ENCODE data around the gene GRP.

Gene GRP

GRCh38 chr18:59210299-59210698 lies 9.7 kb upstream of the GRP start:
- Mint-ChIP-seq H3K9me3 (no peaks in the 10 kb centered on the region), H3K27ac (no peak overlapping the region), H3K36me3 (no peaks in the 10 kb centered on the region), H3K27me3 (peaks cover 8% of the 10 kb centered on the region), H3K4me3 (no peak overlapping the region), H3K4me1 (no peaks in the 10 kb centered on the region)
- ATAC-seq (ENCODE audit: low read depth) (no peak), DNase-seq (ENCODE audit: low spot score in 2 of 2) (no peak)

GRCh38 chr18:59211629-59212028 lies 8.3 kb upstream of the GRP start:
- Mint-ChIP-seq H3K36me3 (no peaks in the 10 kb centered on the region), H3K27ac (no peak overlapping the region), H3K9me3 (no peaks in the 10 kb centered on the region), H3K27me3 (peaks cover 12% of the 10 kb centered on the region), H3K4me3 (no peak overlapping the region), H3K4me1 (peaks cover under 1% of the 10 kb centered on the region)
- DNase-seq (ENCODE audit: low spot score in 2 of 2) (no peak), ATAC-seq (ENCODE audit: low read depth) (no peak)

- Mint-ChIP-seq H3K4me3 (no peak overlapping the region), H3K4me1 (peaks cover 16% of the 10 kb centered on the region), H3K9me3 (no peaks in the 10 kb centered on the region), H3K27ac (no peak overlapping the region), H3K36me3 (peaks cover 2% of the 10 kb centered on the region), H3K27me3 (peaks cover 43% of the 10 kb centered on the region)
- ATAC-seq (ENCODE audit: low read depth) (no peak), DNase-seq (ENCODE audit: low spot score in 2 of 2) (no peak)
Measured at GRCh38 chr18:59218018-59218417, 1.9 kb upstream of the GRP start.

GRCh38 chr18:59220164-59220783 lies 316 bp downstream of the GRP start:
- no peaks in the 10 kb centered on the region for H3K9me3 Mint-ChIP-seq
- H3K27me3 Mint-ChIP-seq, result peaks cover 37% of the 10 kb centered on the region
- DNase-seq (ENCODE audit: low spot score in 2 of 2), result no peak
- no peak overlapping the region for H3K27ac Mint-ChIP-seq
- ATAC-seq (ENCODE audit: low read depth), result no peak
- peaks cover 2% of the 10 kb centered on the region for H3K36me3 Mint-ChIP-seq
- H3K4me1 Mint-ChIP-seq, result peaks cover 16% of the 10 kb centered on the region
- peak overlapping the region; percentile 3 for H3K4me3 Mint-ChIP-seq

GRCh38 chr18:59220784-59221765 lies 1.1 kb downstream of the GRP start:
- Mint-ChIP-seq H3K27me3 (peaks cover 34% of the 10 kb centered on the region), H3K4me3 (peak overlapping the region; percentile 60), H3K9me3 (no peaks in the 10 kb centered on the region), H3K27ac (no peak overlapping the region), H3K4me1 (peaks cover 16% of the 10 kb centered on the region), H3K36me3 (peaks cover 2% of the 10 kb centered on the region)
- ATAC-seq (ENCODE audit: low read depth) (peak; percentile 31), DNase-seq (ENCODE audit: low spot score in 2 of 2) (no peak)

GRCh38 chr18:59222341-59222740 lies 2.4 kb downstream of the GRP start:
- ATAC-seq (ENCODE audit: low read depth) (no peak), DNase-seq (ENCODE audit: low spot score in 2 of 2) (no peak)
- Mint-ChIP-seq H3K4me1 (peaks cover 13% of the 10 kb centered on the region), H3K27me3 (peaks cover 32% of the 10 kb centered on the region), H3K4me3 (no peak overlapping the region), H3K36me3 (peaks cover 2% of the 10 kb centered on the region), H3K27ac (no peak overlapping the region), H3K9me3 (no peaks in the 10 kb centered on the region)

GRCh38 chr18:59228351-59228750 lies 8.4 kb downstream of the GRP start:
- Mint-ChIP-seq H3K27me3 (peaks cover 8% of the 10 kb centered on the region), H3K4me3 (no peak overlapping the region), H3K9me3 (no peaks in the 10 kb centered on the region), H3K4me1 (no peaks in the 10 kb centered on the region), H3K36me3 (no peaks in the 10 kb centered on the region), H3K27ac (no peak overlapping the region)
- ATAC-seq (ENCODE audit: low read depth) (no peak), DNase-seq (ENCODE audit: low spot score in 2 of 2) (no peak)

- DNase-seq (ENCODE audit: low spot score in 2 of 2), result no peak
- H3K27me3 Mint-ChIP-seq, result peaks cover 8% of the 10 kb centered on the region
- H3K27ac Mint-ChIP-seq, result no peak overlapping the region
- H3K4me1 Mint-ChIP-seq, result no peaks in the 10 kb centered on the region
- no peaks in the 10 kb centered on the region for H3K9me3 Mint-ChIP-seq
- ATAC-seq (ENCODE audit: low read depth), result no peak
- H3K36me3 Mint-ChIP-seq, result no peaks in the 10 kb centered on the region
- no peak overlapping the region for H3K4me3 Mint-ChIP-seq
Measured at GRCh38 chr18:59229191-59229590, 9.2 kb downstream of the GRP start.

- no peak overlapping the region for H3K27ac Mint-ChIP-seq
- H3K4me1 Mint-ChIP-seq, result no peaks in the 10 kb centered on the region
- H3K36me3 Mint-ChIP-seq, result no peaks in the 10 kb centered on the region
- H3K27me3 Mint-ChIP-seq, result peaks cover 8% of the 10 kb centered on the region
- DNase-seq (ENCODE audit: low spot score in 2 of 2) (no peak), ATAC-seq (ENCODE audit: low read depth) (no peak)
- no peaks in the 10 kb centered on the region for H3K9me3 Mint-ChIP-seq
- no peak overlapping the region for H3K4me3 Mint-ChIP-seq
Measured at GRCh38 chr18:59229701-59230443, 9.9 kb downstream of the GRP start.

GRCh38 chr18:59231114-59231513 lies 11.2 kb downstream of the GRP start:
- H3K27ac Mint-ChIP-seq, result no peak overlapping the region
- H3K4me1 Mint-ChIP-seq, result no peaks in the 10 kb centered on the region
- DNase-seq (ENCODE audit: low spot score in 2 of 2), result no peak
- no peaks in the 10 kb centered on the region for H3K9me3 Mint-ChIP-seq
- H3K4me3 Mint-ChIP-seq, result no peak overlapping the region
- H3K36me3 Mint-ChIP-seq, result no peaks in the 10 kb centered on the region
- no peak for ATAC-seq (ENCODE audit: low read depth)
- H3K27me3 Mint-ChIP-seq, result peaks cover 8% of the 10 kb centered on the region

GRCh38 chr18:59231877-59232276 lies 11.9 kb downstream of the GRP start:
- H3K27ac Mint-ChIP-seq, result no peak overlapping the region
- peaks cover 2% of the 10 kb centered on the region for H3K36me3 Mint-ChIP-seq
- no peaks in the 10 kb centered on the region for H3K4me1 Mint-ChIP-seq
- DNase-seq (ENCODE audit: low spot score in 2 of 2) (no peak), ATAC-seq (ENCODE audit: low read depth) (no peak)
- no peak overlapping the region for H3K4me3 Mint-ChIP-seq
- no peaks in the 10 kb centered on the region for H3K9me3 Mint-ChIP-seq
- H3K27me3 Mint-ChIP-seq, result peaks cover 9% of the 10 kb centered on the region

GRCh38 chr18:59232309-59233016 lies 12.5 kb downstream of the GRP start:
- Mint-ChIP-seq H3K9me3 (no peaks in the 10 kb centered on the region), H3K27ac (no peak overlapping the region), H3K27me3 (peaks cover 8% of the 10 kb centered on the region)

GRCh38 chr18:59233017-59233410 lies 13.1 kb downstream of the GRP start:
- Mint-ChIP-seq H3K4me1 (no peaks in the 10 kb centered on the region), H3K27ac (no peak overlapping the region), H3K9me3 (peaks cover 1% of the 10 kb centered on the region), H3K27me3 (peaks cover 10% of the 10 kb centered on the region), H3K36me3 (peaks cover 2% of the 10 kb centered on the region), H3K4me3 (no peak overlapping the region)
- DNase-seq (ENCODE audit: low spot score in 2 of 2) (no peak), ATAC-seq (ENCODE audit: low read depth) (no peak)

More at GRCh38 chr18:59232309-59233016, 12.5 kb downstream of the GRP start:
- H3K4me3 Mint-ChIP-seq, result no peak overlapping the region
- DNase-seq (ENCODE audit: low spot score in 2 of 2), result no peak
- H3K36me3 Mint-ChIP-seq, result peaks cover 2% of the 10 kb centered on the region
- ATAC-seq (ENCODE audit: low read depth), result no peak
- no peaks in the 10 kb centered on the region for H3K4me1 Mint-ChIP-seq
